NOMO-1 treated with dmso at 0.1 percent for 144 hours (cell line): ENCODE measurements around the gene SMYD3.

Experiments used
- DNase-seq: peaks from one replicate; lab custom pipeline; 2025; ENCODE audit not compliant: unreplicated experiment; lab: John Stamatoyannopoulos, UW

The SMYD3 gene

DNA sequence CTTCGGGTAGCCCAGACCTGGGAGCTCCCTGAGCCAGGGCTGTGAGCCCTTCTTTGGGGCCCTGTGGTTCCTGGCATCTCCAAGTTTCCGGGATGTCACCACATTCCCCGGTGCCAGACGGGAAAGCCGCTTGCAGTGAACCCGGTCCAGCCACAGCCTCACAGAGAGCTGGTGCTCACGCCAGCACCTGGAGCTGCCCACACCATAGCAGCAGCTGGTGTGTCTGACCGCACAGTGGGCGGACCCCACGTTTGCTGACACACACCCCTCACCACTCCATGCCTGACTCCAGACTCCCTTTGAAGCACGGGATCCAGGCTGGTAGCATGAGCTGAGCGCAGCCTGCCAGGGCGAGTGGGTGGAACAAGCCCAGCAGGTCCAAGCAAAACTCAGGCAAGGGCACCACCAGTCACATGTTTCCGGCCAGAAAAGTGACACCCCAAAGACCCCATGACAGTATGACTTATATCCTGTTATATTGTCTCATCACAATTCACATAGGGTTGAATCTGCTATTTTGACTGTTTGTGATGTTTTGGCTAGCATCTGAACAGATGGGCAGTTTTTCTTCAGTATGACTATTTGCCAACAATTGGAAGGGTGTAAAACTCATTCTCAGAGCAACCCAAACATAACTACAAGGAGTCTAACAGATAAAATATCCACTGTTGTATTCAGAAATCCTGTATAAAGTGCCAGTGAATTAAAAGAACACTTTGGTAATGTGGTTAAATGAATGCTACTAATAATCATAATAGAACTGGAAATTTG is 285.4 kb downstream of the SMYD3 start:
- DNase-seq: no peak

DNA sequence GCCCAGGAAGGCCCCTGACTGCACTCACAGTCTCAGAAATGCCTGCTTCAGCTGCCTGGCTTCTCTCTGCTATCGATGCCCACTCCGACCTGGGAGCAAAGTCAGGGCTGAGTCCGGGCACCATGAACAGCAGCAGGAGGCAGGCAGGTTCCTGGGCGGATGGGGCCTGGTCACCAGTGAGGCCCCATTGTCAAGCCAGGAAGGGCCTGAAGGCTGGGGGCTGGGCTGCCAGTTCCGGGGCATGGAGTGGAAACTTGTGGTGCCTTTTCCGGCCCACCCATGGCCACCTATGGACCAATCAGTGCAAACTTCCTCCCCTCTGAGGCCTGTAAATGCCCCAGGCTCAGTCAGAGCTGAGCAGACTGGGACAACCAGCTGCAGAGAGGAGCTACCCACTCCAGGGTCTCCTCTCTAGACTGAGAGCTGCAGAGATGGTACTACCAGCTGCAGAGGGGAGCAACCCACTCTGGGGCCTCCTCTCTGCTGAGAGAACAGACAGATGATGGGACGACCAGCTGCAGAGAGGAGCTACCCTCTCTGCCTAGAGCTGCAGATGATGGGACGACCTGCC is 286.5 kb downstream of the SMYD3 start:
- DNase-seq: no peak

DNA sequence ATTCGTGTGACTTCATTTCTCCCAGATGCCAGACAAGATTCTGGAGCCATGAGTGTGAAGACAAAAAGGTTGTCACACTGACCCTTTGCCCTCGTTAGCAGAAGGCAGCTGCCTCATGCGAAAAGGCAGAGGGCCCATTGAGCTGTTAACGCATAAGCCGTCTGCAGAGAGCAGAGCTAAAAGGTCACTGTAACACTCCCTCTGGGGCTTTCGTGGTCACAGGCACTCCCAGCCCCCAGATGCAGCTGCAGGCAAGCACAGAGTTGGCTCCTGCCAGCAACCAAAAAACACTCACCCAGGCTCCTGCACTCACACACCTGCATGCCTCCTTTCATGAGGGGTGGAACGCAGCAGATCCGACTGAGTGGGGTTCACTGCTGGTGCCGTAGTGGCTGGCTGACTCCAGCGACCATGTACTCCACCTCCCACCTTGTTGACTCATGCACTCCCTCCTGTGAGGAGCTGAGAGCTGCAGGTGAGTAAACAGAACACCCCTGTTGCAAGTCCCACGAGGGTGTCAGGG is 287.5 kb downstream of the SMYD3 start:
- DNase-seq: no peak

DNA sequence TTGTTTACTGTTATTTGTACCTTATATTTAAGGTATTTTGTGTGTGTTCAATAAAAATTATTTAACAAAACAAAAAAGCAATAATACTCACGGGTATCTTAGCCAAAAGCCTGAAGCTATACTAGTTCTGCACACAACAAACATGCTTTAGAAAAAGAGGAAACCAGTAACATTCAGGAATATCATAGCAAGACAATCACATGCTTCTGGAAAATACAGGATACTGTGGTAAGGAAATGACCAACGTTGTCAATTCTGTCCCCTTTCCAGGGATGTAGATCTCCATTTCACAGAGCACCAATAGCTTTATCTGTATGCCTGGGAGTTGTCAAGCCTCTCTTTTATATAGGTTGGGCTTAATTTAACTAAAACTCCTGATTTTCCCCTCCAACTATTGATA is 288.4 kb downstream of the SMYD3 start:
- no peak for DNase-seq

DNA sequence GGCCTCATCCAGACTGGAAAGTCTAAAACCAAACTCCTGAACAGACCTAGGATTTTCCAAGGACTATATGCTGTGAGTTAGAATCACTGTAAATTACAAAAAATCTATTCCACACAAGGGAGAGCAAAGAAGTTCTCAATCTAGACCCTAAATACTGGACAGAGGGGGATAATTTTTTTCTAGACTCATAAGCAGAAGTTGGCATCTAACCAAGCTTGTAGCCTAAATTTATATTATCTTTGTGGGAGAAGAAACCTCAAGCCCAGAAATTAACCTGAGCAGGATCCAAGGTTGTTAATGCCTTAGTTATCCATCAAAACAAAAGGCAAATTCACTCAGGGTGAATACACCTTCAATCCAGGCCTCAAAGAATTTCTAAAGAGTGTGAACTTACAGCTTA is 290.2 kb downstream of the SMYD3 start:
- no peak for DNase-seq

DNA sequence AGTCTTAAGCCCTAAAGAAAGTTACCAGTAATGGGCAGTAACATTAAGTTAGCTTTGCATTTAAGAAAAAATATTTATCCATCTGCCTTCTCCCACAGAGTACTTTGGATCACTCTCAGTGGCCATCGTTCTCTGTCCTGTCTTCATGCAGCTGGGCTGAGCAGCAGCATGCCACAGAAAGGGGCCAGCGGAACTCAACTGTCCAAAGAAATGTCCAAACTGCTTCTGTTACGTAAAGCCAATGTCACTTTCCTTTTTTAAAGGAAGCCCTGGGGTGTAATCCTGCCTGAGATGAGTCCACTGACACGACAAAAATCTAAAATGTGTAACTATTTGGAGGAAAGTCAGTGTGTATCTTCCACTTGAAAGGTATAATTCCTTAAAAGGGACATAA is 291.6 kb downstream of the SMYD3 start:
- DNase-seq: peak; percentile 63

DNA sequence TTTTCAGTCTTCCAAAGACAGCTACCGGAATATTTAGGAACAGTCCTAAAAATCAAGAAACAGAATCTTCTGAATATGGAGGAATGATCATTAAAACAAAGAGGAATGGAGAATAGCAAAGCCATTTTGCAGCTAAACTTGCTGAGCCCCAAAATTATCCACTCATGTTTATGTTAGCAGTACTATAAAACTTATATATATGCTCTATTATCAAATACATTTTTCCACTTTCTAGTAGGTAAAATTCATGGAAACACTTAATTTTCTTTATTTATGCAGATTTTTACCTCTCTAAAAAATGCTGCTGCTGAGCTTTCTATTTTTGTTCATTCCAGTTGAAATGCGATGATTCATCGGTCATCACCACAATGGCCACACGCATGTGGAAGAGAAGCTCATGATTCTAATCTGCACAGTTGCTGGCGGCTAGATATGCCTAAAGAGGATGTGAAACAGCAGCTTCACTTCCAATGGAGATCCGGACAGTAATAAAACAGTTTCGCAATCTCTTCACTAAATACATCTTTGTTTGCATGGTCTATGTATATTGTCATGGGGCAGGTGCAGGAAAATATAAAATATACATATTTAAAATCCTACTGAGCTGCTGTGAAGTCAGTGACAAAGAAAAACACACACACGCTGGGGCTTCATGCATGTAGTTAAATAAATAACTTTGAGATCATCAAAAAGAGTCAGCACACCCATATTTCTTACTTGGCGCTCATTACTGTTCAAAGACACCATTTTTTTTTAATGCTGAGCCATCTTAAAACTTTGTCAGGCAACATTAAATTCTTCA is 292.2 kb downstream of the SMYD3 start:
- peak; percentile 86 for DNase-seq

DNA sequence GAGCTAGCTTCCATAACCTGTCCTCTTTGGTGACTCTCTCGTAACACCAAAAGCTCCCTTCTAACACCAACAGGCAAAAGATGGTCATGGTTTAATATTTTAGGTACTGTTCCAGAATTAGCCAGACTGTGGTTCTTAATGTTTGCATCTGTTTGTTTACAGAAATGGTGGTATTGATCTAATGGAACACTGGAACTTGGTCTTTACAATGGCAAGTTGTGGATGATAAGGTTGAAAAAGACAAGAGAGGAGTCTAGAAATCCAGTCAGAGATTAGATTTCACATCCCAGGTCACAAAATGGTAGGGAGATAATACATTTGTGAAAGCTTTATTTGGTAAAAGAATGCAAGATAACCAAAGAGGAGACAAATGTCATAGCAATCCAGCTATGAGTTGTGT is 293.1 kb downstream of the SMYD3 start:
- no peak for DNase-seq

DNA sequence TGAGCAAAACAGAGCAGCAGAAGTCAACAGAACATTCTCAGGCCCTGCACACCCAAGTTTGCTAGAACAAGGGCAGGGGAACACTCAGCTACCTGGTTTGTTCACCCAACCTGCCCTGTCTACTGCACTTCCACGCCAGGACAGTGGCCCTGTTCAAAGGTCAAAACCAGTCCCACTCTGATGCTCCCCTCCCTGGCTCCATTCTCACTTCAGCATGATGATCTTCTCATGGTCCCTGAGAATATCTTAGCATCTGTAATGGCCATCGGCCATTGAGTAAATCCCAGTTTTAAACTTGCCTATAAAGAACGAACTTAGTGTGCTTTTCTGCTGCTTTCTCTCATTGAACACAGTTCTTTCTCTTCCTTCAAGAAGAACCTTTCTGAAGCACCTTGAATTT is 293.6 kb downstream of the SMYD3 start:
- no peak for DNase-seq

DNA sequence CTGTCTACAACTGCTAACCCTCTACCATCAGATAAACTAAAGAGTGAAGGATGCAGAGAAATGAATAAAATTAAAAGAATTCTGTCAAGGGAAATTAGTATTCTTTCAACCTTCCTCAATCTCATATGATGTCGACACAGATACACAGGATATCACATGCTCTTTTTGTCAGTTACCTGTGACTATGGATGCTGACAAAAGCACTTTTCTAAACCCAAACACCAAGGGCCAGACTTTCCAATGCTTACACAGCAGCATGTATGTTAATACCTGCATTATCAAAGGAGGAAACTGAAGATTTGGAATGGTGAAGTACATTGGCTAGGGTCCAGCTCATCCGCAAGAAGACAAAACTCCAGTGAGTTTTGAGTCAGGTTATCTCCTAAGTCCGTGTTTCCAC is 294.0 kb downstream of the SMYD3 start:
- DNase-seq: no peak

DNA sequence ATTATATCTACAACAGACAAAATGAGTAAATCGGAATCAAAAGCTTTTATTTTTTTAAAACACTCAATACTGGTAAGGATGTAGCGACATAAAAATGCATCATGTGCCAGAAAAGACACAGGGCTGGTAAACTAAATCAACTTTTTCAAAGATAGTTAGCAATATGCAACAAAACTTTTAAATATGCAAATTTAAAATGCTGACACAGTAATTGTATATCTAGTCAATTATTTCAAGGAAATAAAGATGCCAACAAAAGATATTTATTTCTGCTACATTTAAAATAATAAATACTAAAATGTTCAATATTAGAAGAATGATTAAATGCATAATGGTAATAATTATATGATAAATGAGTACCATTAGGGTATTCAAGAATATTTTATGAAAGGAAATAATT is 295.1 kb downstream of the SMYD3 start:
- no peak for DNase-seq

DNA sequence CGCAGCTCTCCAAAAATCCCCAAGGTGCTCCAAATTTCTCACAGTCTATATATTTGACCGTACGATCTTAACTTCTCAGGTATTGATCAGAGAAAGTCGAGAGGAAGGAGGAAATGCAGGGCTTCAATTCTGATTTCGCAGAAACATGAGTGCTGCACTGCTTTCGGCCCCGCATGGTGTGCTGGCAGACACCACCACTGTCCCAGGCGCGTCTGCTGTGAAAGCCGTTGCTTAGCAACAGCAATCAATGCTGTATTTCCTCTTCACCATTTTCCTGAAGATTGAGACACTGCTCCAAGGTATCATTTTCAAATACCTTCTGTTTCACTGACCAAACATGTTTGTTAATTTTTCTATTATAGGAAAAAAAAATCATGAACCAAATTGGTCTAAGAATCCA is 296.3 kb downstream of the SMYD3 start:
- DNase-seq: no peak

DNA sequence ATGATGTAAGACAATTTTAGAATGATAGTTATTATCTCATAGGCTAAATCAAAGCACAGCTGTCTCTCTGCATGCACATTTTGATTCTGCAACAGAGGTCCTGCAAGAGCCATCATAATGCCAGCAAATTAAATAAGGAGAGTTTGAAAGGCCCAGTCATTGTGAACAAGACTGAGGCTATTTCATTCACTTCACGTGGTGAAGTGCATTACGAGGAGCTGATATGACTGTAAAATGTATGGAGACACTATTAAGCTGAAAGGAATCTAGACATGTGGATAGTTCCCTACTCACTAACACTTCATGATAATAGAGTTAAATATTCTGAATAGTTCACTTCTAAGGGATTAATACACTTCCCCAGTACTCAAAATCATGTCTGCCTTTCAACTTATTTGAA is 299.0 kb downstream of the SMYD3 start:
- DNase-seq: no peak

DNA sequence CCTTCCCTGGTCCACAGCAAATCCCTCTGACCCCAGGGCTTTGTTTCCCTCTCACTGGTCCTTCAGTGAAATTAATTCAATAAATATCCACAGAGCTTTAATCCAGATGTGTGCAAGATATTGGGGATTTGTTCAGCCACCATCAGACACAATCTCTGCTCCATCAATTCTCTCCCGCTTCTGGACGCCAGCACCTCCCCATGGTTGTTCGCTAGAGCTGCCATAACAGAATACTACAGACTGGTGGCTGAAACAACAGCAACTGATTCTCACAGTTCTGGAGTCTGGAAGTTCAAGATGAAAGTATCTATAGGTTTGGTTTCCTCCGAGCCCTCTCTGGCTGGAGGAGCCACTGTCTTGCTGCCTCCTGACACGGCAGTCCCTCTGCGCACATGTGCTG is 303.9 kb downstream of the SMYD3 start:
- no peak for DNase-seq

DNA sequence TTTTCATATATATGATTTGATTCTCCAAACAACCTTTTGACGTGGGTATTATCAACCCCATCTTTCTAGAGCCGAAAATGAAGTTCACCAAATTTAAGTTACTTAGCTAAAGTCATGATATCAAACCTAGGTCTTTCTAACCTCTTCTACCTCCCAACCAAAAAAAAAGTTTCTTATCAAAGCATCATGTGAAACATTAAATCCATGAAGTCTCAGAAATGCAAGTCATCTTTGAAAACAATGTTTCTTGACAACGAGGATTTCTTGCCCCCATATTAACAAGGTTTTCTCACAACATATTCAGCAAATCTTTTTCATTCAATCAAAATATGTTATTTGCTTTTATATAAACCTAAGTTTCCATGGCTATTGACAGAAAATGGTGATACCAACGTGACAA is 306.3 kb downstream of the SMYD3 start:
- no peak for DNase-seq

DNA sequence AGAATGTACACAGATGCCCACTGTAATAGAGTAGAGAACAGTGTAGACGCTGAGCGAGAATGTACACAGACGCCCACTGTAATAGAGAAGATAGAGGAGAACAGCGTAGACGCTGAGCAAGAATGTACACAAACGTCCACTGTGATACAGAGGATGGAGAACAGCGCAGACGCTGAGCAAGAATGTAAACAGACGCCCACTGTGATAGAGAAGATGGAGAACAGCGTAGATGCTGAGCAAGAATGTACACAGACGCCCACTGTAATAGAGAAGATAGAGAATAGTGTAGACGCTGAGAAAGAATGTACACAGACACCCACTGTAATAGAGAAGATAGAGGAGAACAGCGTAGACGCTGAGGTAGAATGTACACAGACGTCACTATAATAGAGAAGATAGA is 306.9 kb downstream of the SMYD3 start:
- no peak for DNase-seq

DNA sequence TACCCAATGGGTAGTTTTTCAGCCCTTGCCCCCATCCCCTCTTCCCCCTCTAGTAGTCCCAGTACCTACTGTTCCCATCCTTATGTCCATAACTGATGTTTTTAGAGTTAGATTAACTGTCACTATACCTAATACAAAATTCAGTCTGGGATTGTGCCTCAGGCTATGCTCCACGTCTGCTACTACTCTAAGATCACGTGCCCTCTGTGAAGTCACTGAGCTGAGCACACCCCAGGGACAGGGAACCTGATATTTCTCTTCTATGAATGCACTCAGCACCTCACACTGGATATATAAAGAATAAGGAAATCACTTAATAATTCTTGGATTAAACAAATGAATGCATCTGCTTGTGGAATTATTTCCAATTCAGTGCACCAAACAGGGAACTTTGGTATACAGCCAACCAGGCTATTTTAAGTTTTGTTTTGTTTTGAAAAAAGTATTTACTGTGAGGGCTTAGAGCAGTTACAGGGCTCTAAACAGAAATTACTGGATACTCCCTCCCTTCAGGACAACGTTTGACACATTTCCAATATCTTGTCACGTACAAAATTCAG is 307.9 kb downstream of the SMYD3 start:
- DNase-seq: no peak

DNA sequence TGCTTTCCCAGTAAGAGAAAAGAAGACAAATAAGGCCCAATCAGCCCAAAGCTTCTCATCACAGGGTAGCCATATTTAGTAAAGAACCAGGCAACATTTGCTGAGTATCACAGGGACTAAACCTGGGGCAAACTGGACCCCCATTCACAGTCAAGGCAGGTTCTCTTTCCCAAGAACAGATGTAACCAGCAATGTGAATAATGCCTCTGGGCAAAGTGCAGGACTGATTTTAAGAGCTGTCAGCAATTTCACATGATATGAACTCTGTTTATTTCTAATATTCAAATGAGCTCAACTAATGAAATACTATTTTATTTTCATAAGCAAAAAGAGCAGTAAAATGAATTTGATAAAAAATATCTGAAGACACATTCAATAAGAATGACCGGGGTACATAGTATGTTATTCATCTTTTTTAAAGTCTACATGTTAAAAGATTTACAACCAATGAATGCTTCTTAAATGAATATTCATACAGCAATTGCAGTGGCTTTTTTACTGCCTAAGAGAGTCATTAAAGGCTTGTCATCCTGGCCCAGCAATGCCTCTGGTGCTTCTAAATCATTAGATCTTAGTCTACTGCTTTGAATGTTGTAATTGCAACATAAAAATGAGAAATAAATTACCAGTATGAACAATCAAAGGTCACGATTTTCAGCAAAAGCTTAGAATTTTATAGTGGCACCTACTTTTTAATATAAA is 308.8 kb downstream of the SMYD3 start:
- DNase-seq: no peak

DNA sequence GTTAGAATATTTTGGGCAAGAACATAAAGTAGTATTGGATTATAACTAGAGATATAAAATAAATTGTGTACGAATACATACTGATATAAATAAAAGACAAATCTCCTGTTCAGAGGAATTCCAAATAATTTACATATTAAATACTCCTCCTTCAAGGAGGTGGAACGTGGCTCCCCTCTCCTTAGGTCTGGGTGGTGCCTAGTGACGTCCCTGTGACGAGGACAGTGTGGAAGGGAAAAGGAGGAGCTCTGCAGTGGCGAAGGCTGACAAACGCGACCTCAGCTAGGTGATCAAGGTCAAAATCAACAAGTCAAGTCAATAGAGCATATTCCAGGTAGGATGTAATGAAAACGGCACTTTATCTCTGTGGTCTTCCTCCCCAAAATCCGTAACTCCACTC is 310.0 kb downstream of the SMYD3 start:
- no peak for DNase-seq

DNA sequence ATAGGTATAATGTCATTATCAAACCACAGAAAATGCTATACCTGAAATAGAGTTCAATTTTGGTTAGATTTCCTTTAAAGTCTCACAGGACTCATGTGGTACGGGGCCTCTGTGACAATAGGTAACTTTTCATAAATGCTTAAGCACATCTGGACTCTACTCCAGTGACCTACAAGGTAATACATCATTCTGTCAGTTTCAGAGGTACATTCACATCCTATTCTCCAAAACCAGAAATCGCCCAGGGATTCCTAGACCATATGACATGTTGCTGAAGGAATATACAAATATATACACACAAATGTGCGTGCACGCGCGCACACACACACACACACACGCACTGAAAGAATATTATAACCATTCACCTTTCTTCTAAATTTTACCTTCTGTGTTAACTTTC is 311.8 kb downstream of the SMYD3 start:
- DNase-seq: no peak

DNA sequence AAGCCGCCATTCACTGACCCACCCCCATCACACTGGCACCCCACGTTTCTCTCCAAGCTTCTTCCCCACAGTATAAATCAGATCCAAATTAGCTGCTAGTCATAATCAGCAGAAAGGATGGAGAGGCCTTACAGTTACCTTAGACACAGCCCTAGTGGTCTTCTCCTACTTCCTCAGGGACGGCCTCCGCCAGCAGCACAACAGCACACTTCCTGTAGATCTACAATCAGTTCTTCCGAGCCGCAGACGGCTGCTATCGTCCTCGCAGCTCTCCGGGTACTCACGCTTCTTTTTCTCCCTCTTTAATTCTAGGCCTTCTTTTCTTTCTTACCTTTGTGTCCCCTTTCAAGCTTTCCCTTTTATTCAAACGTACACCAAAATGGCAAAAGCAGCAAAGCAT is 313.5 kb downstream of the SMYD3 start:
- peak; percentile 57 for DNase-seq
